SK-N-SH treated with all-trans-retinoic acid at 6 μM for 48 hours (cell line): ENCODE measurements around the gene STAB2.

ENCODE experiments used
- ATAC-seq: fragments of 200-7000 bp; cut with Tn5 transposase; 3 replicates; pipeline ENCODE4 v1.9.1; 2020; ENCODE audit warnings: mild to moderate bottlenecking, moderate library complexity
- ARNTL ChIP-seq: fragments of 450-650 bp; formaldehyde crosslinking; IDR thresholded peaks from 2 replicates; pipeline ENCODE4 v1.5.0; 2020; ENCODE audit warnings: low read depth, mild to moderate bottlenecking, moderate library complexity, borderline replicate concordance
- BACH2 ChIP-seq: fragments of 250-450 bp; sonication (Bioruptor Pico); IDR thresholded peaks from 2 replicates; pipeline ENCODE4 v1.9.0; 2021; ENCODE audit warnings: mild to moderate bottlenecking, borderline replicate concordance
- CSDC2 ChIP-seq: fragments of 250-450 bp; sonication (Bioruptor Pico); IDR thresholded peaks from 2 replicates; pipeline ENCODE4 v1.5.0; 2020; ENCODE audit warnings: mild to moderate bottlenecking, moderate library complexity
- ESRRG ChIP-seq: fragments of 250-450 bp; sonication (Bioruptor Pico); IDR thresholded peaks from 2 replicates; pipeline ENCODE4 v1.6.1; 2021; ENCODE audit warnings: mild to moderate bottlenecking
- GLIS3 ChIP-seq: fragments of 250-450 bp; sonication (Bioruptor Pico); IDR thresholded peaks from 2 replicates; pipeline ENCODE4 v1.5.0; 2020; ENCODE audit warnings: mild to moderate bottlenecking, moderate library complexity
- ISL1 ChIP-seq: fragments of 250-450 bp; sonication (Bioruptor Pico); IDR thresholded peaks from 2 replicates; pipeline ENCODE4 v2.1.2; 2022; ENCODE audit warnings: mild to moderate bottlenecking, moderate library complexity
- OSR1 ChIP-seq: fragments of 250-450 bp; sonication (Bioruptor Pico); IDR thresholded peaks from 2 replicates; pipeline ENCODE4 v1.8.0; 2022; ENCODE audit warnings: moderate library complexity, mild to moderate bottlenecking, inconsistent platforms
- PPARA ChIP-seq: fragments of 250-450 bp; sonication (Bioruptor Pico); IDR thresholded peaks from 2 replicates; pipeline ENCODE4 v1.5.0; 2020; ENCODE audit warnings: mild to moderate bottlenecking, borderline replicate concordance
- RARB ChIP-seq: fragments of 250-450 bp; sonication (Bioruptor Pico); IDR thresholded peaks from 2 replicates; pipeline ENCODE4 v1.8.0; 2021; ENCODE audit warnings: mild to moderate bottlenecking, moderate library complexity
- SNAI2 ChIP-seq: fragments of 250-450 bp; sonication (Bioruptor Pico); IDR thresholded peaks from 2 replicates; pipeline ENCODE4 v1.5.0; 2020; ENCODE audit warnings: mild to moderate bottlenecking, moderate library complexity
- TCF4 ChIP-seq: fragments of 250-450 bp; sonication (Bioruptor Pico); IDR thresholded peaks from 2 replicates; pipeline ENCODE4 v1.8.0; 2021; ENCODE audit warnings: mild to moderate bottlenecking, moderate library complexity, borderline replicate concordance
- TOX ChIP-seq: fragments of 250-450 bp; sonication (Bioruptor Pico); IDR thresholded peaks from 2 replicates; pipeline ENCODE4 v1.8.0; 2021; ENCODE audit warnings: mild to moderate bottlenecking, moderate library complexity, borderline replicate concordance
- ZFP3 ChIP-seq: fragments of 250-450 bp; sonication (Bioruptor Pico); IDR thresholded peaks from 2 replicates; pipeline ENCODE4 v1.5.0; 2020; ENCODE audit warnings: mild to moderate bottlenecking, moderate library complexity
- ZFP30 ChIP-seq: fragments of 450-650 bp; formaldehyde crosslinking; IDR thresholded peaks from 2 replicates; pipeline ENCODE4 v1.5.0; 2022; ENCODE audit warnings: mild to moderate bottlenecking, moderate library complexity
- ZNF565 ChIP-seq: fragments of 450-650 bp; formaldehyde crosslinking; conservative IDR thresholded peaks from 2 replicates; pipeline ENCODE4 v1.5.0; 2020; ENCODE audit warnings: low read depth, mild to moderate bottlenecking, moderate library complexity
- ZNF70 ChIP-seq: fragments of 450-650 bp; formaldehyde crosslinking; IDR thresholded peaks from 2 replicates; pipeline ENCODE4 v1.5.0; 2020; ENCODE audit warnings: mild to moderate bottlenecking, moderate library complexity
- ZNF8 ChIP-seq: fragments of 450-650 bp; formaldehyde crosslinking; IDR thresholded peaks from 2 replicates; pipeline ENCODE4 v1.5.0; 2020; ENCODE audit warnings: mild to moderate bottlenecking, moderate library complexity
- TF ChIP-seq, protein P1 (sequence below): fragments of 250-450 bp; sonication (Bioruptor Pico); IDR thresholded peaks from 2 replicates; pipeline ENCODE4 v1.5.0; 2020; ENCODE audit warnings: mild to moderate bottlenecking, moderate library complexity
- TF ChIP-seq, protein P2 (sequence below): fragments of 250-450 bp; sonication (Bioruptor Pico); IDR thresholded peaks from 2 replicates; pipeline ENCODE4 v1.8.0; 2020; ENCODE audit warnings: mild to moderate bottlenecking, moderate library complexity, borderline replicate concordance
- TF ChIP-seq, protein P3 (sequence below): fragments of 250-450 bp; sonication (Bioruptor Pico); IDR thresholded peaks from 2 replicates; pipeline ENCODE4 v1.5.1; 2021; ENCODE audit warnings: mild to moderate bottlenecking, moderate library complexity
- TF ChIP-seq, protein P4 (sequence below): fragments of 250-450 bp; sonication (Bioruptor Pico); IDR thresholded peaks from 2 replicates; pipeline ENCODE4 v1.8.0; 2021; ENCODE audit warnings: low read depth, mild to moderate bottlenecking, moderate library complexity, borderline replicate concordance
- TF ChIP-seq, protein P5 (sequence below): fragments of 250-450 bp; sonication (Bioruptor Pico); IDR thresholded peaks from 2 replicates; pipeline ENCODE4 v1.5.1; 2020; ENCODE audit warnings: low read depth, mild to moderate bottlenecking, moderate library complexity

STAB2 gene

DNA sequence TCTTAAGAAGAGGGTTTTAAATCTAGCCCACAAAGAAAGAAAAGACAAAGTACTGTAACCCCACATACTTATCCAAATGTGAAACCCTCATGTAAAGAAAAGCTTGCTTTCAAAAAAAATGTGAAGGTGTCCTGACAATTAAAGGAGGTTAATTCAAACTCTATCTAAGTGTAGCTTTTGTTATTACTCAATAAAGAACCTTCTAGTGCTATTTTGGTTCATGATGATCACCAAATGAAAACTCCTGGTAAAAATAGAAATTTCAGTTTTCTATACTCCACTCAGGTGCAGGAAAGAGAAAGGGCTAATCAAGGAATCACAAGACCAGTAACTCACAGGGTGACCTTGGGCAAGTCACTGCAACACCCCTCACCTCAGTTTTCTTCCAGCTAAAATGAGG is 1.6 kb downstream of the STAB2 start:
- TF ChIP-seq ZFP30: no peak
- no peak for TF ChIP-seq SNAI2 (CRISPR knock-in tag)
- no peak for TF ChIP-seq PPARA (CRISPR knock-in tag)
- TF ChIP-seq ZNF8 (CRISPR knock-in tag): no peak
- no peak for ATAC-seq

DNA sequence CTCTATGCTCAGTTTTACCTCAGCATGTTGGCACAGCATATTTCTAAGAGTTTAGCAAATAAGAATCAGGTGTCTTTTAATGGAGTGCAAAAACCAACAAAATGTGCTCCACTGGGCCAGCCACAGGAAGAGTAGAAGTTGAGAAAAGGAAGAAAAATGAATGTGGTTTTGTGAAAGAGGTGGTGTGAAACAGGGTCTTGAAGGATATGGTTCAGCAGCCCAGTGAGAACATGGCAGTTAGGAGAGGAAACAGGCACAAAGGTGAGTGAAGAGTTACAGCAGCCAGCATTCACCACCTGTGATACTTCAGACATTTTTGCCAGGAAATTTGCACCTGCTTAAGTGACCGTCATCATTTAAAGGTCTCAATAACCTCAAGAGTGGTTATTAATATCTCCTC is 2.4 kb downstream of the STAB2 start:
- TF ChIP-seq CSDC2 (CRISPR knock-in tag): no peak
- ATAC-seq: no peak

DNA sequence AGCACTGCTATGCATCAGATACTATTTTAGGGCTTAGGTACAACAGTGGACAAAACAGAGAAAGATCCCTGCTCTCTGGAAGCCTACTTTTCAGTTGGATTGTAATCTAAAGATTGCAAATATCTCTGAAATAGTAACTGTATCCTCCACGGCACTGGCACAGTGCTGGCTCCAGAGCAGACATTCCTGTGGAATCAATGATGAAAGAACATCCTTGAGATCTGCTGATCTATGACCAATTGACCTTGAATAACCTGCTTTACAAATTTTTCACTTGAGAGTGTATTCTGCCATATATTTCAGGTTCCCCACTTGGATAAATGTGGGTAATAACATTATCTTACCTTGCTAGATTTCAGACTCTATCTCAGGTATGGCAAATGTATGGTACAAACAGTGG is 3.2 kb downstream of the STAB2 start:
- no peak for ATAC-seq
- TF ChIP-seq, protein P1, sequence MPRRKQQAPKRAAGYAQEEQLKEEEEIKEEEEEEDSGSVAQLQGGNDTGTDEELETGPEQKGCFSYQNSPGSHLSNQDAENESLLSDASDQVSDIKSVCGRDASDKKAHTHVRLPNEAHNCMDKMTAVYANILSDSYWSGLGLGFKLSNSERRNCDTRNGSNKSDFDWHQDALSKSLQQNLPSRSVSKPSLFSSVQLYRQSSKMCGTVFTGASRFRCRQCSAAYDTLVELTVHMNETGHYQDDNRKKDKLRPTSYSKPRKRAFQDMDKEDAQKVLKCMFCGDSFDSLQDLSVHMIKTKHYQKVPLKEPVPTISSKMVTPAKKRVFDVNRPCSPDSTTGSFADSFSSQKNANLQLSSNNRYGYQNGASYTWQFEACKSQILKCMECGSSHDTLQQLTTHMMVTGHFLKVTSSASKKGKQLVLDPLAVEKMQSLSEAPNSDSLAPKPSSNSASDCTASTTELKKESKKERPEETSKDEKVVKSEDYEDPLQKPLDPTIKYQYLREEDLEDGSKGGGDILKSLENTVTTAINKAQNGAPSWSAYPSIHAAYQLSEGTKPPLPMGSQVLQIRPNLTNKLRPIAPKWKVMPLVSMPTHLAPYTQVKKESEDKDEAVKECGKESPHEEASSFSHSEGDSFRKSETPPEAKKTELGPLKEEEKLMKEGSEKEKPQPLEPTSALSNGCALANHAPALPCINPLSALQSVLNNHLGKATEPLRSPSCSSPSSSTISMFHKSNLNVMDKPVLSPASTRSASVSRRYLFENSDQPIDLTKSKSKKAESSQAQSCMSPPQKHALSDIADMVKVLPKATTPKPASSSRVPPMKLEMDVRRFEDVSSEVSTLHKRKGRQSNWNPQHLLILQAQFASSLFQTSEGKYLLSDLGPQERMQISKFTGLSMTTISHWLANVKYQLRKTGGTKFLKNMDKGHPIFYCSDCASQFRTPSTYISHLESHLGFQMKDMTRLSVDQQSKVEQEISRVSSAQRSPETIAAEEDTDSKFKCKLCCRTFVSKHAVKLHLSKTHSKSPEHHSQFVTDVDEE (CRISPR knock-in tag): no peak
- no peak for TF ChIP-seq ZFP3 (CRISPR knock-in tag)
- no peak for TF ChIP-seq ZNF565 (CRISPR knock-in tag)
- no peak for TF ChIP-seq RARB (CRISPR knock-in tag)
- TF ChIP-seq BACH2 (CRISPR knock-in tag): no peak
- TF ChIP-seq, protein P2, sequence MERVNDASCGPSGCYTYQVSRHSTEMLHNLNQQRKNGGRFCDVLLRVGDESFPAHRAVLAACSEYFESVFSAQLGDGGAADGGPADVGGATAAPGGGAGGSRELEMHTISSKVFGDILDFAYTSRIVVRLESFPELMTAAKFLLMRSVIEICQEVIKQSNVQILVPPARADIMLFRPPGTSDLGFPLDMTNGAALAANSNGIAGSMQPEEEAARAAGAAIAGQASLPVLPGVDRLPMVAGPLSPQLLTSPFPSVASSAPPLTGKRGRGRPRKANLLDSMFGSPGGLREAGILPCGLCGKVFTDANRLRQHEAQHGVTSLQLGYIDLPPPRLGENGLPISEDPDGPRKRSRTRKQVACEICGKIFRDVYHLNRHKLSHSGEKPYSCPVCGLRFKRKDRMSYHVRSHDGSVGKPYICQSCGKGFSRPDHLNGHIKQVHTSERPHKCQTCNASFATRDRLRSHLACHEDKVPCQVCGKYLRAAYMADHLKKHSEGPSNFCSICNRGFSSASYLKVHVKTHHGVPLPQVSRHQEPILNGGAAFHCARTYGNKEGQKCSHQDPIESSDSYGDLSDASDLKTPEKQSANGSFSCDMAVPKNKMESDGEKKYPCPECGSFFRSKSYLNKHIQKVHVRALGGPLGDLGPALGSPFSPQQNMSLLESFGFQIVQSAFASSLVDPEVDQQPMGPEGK (CRISPR knock-in tag): no peak
- no peak for TF ChIP-seq CSDC2 (CRISPR knock-in tag)

DNA sequence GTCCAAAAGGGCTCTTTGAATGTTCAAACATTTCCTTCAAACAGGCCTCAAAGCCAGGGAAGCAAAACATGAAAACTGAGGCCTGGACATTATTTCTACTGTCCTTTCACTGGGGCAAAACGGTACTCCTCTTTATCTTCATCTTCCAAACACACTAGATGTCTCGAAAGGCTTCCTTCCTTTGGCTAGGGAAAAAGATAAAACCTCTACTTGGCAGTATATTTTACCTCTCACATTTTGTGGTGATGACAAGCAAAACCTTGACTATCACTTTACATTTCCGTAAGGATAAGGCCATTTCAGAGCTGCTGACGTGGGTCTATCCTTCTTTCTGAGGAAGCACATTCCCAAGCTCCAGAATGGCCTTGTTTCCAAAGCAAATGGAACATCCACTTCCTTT is 9.9 kb downstream of the STAB2 start:
- ATAC-seq: no peak
- TF ChIP-seq ZNF8 (CRISPR knock-in tag): no peak
- no peak for TF ChIP-seq ZNF565 (CRISPR knock-in tag)
- no peak for TF ChIP-seq ISL1 (CRISPR knock-in tag)
- TF ChIP-seq OSR1 (CRISPR knock-in tag): no peak
- TF ChIP-seq TOX (CRISPR knock-in tag): no peak
- no peak for TF ChIP-seq BACH2 (CRISPR knock-in tag)
- TF ChIP-seq ZNF70: no peak
- no peak for TF ChIP-seq PPARA (CRISPR knock-in tag)
- no peak for TF ChIP-seq ARNTL (CRISPR knock-in tag)

DNA sequence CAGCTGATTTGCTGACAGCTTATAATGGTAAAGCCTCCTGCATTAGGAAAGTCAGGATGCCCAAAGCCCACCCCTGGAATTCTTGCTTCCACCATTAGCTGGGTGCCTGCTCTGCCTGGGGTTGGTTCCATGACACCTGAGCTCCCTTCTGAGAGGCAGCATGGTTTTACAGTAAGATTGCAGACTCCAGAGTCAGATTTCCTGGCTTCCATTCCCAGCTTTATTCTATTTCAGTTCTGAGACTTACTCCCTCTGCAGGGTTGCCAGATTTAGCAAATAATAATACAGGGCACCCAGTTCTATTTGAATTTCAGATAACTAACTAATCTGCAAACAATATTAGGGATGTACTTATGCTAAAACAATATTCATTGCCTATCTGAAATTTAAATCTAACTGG is 12.2 kb downstream of the STAB2 start:
- no peak for ATAC-seq
- TF ChIP-seq BACH2 (CRISPR knock-in tag) (no peak), CSDC2 (CRISPR knock-in tag) (no peak), ESRRG (CRISPR knock-in tag) (no peak), GLIS3 (CRISPR knock-in tag) (no peak), ZNF70 (no peak), ZFP30 (no peak), ZNF565 (CRISPR knock-in tag) (no peak), TCF4 (CRISPR knock-in tag) (no peak), ZFP3 (CRISPR knock-in tag) (no peak), ZNF8 (CRISPR knock-in tag) (no peak), ARNTL (CRISPR knock-in tag) (no peak), RARB (CRISPR knock-in tag) (no peak), TOX (CRISPR knock-in tag) (no peak), SNAI2 (CRISPR knock-in tag) (no peak)
- TF ChIP-seq, protein P3, sequence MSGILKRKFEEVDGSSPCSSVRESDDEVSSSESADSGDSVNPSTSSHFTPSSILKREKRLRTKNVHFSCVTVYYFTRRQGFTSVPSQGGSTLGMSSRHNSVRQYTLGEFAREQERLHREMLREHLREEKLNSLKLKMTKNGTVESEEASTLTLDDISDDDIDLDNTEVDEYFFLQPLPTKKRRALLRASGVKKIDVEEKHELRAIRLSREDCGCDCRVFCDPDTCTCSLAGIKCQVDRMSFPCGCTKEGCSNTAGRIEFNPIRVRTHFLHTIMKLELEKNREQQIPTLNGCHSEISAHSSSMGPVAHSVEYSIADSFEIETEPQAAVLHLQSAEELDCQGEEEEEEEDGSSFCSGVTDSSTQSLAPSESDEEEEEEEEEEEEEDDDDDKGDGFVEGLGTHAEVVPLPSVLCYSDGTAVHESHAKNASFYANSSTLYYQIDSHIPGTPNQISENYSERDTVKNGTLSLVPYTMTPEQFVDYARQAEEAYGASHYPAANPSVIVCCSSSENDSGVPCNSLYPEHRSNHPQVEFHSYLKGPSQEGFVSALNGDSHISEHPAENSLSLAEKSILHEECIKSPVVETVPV (CRISPR knock-in tag): no peak
- TF ChIP-seq, protein P4, sequence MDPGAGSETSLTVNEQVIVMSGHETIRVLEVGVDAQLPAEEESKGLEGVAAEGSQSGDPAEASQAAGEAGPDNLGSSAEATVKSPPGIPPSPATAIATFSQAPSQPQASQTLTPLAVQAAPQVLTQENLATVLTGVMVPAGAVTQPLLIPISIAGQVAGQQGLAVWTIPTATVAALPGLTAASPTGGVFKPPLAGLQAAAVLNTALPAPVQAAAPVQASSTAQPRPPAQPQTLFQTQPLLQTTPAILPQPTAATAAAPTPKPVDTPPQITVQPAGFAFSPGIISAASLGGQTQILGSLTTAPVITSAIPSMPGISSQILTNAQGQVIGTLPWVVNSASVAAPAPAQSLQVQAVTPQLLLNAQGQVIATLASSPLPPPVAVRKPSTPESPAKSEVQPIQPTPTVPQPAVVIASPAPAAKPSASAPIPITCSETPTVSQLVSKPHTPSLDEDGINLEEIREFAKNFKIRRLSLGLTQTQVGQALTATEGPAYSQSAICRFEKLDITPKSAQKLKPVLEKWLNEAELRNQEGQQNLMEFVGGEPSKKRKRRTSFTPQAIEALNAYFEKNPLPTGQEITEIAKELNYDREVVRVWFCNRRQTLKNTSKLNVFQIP (CRISPR knock-in tag): no peak
- TF ChIP-seq, protein P5, sequence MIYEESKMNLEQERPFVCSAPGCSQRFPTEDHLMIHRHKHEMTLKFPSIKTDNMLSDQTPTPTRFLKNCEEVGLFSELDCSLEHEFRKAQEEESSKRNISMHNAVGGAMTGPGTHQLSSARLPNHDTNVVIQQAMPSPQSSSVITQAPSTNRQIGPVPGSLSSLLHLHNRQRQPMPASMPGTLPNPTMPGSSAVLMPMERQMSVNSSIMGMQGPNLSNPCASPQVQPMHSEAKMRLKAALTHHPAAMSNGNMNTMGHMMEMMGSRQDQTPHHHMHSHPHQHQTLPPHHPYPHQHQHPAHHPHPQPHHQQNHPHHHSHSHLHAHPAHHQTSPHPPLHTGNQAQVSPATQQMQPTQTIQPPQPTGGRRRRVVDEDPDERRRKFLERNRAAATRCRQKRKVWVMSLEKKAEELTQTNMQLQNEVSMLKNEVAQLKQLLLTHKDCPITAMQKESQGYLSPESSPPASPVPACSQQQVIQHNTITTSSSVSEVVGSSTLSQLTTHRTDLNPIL (CRISPR knock-in tag): no peak
